EH (cell line): Measurements from ENCODE around the gene BEX3.

Experiments
- DNase-seq: peaks from one replicate; pipeline ENCODE4 v3.0.0-alpha.2; 2015; ENCODE audit warnings: low read depth

The BEX3 gene

GRCh38 chrX:103423955-103424638 lies 47.8 kb downstream of the BEX3 start:
- DNase-seq = no peak
